GM21367 (cell line): ENCODE data around the gene MON2.
"Not testable (repeated sequence)": the region's sequence is repeated elsewhere in the genome, so short reads cannot be mapped to it uniquely, and the experiment has no call there.

Experiments
- ATAC-seq: cut with Tn5 transposase; IDR thresholded peaks from one replicate; pipeline ENCODE4 v1.9.1; 2021; ENCODE audit not compliant: unreplicated experiment

MON2 gene

GRCh38 chr12:62469704-62470103 is 3.1 kb downstream of the MON2 start:
- ATAC-seq, result no peak

- ATAC-seq, result no peak
These were observed 5.1 kb downstream of the MON2 start for GRCh38 chr12:62471734-62472133.

- no peak for ATAC-seq
These were observed 5.8 kb downstream of the MON2 start for GRCh38 chr12:62472472-62472871.

GRCh38 chr12:62481843-62482540 is 15.4 kb downstream of the MON2 start:
- no peak for ATAC-seq

GRCh38 chr12:62482769-62483168 is 16.1 kb downstream of the MON2 start:
- no peak for ATAC-seq

GRCh38 chr12:62484233-62484632 is 17.6 kb downstream of the MON2 start:
- no peak for ATAC-seq

- no peak for ATAC-seq
These were observed 39.2 kb downstream of the MON2 start for GRCh38 chr12:62505786-62506185.

- no peak for ATAC-seq
These were observed 46.3 kb downstream of the MON2 start for GRCh38 chr12:62512901-62513300.

GRCh38 chr12:62514080-62514479 is 47.5 kb downstream of the MON2 start:
- ATAC-seq, result not testable (repeated sequence)

- ATAC-seq, result no peak
These were observed 50.3 kb downstream of the MON2 start for GRCh38 chr12:62516927-62517326.

- ATAC-seq, result no peak
These were observed 51.3 kb downstream of the MON2 start for GRCh38 chr12:62517887-62518286.

- ATAC-seq, result no peak
These were observed 52.4 kb downstream of the MON2 start for GRCh38 chr12:62519043-62519442.

- no peak for ATAC-seq
These were observed 53.7 kb downstream of the MON2 start for GRCh38 chr12:62520361-62520760.

- ATAC-seq, result peak; percentile 46
These were observed 56.4 kb downstream of the MON2 start for GRCh38 chr12:62522984-62523383.

GRCh38 chr12:62523619-62524018 is 57.0 kb downstream of the MON2 start:
- ATAC-seq, result no peak

GRCh38 chr12:62525271-62525670 is 58.6 kb downstream of the MON2 start:
- no peak for ATAC-seq

- no peak for ATAC-seq
These were observed 64.0 kb downstream of the MON2 start for GRCh38 chr12:62530596-62530995.

- ATAC-seq, result no peak
These were observed 65.7 kb downstream of the MON2 start for GRCh38 chr12:62532333-62532732.

- no peak for ATAC-seq
These were observed 66.6 kb downstream of the MON2 start for GRCh38 chr12:62533087-62533754.

- ATAC-seq, result no peak
These were observed 67.1 kb downstream of the MON2 start for GRCh38 chr12:62533755-62534107.

GRCh38 chr12:62536546-62536945 is 69.9 kb downstream of the MON2 start:
- no peak for ATAC-seq

GRCh38 chr12:62537551-62537950 is 70.9 kb downstream of the MON2 start:
- ATAC-seq, result no peak

GRCh38 chr12:62540354-62540753 is 73.7 kb downstream of the MON2 start:
- ATAC-seq, result no peak
